AG04450 (cell line): ENCODE data around the gene ZNF264. TPM values are rescaled to one million over a fixed set of nuclear protein-coding genes. Genes with fewer than 3 reads are reported as not detected.

Source experiments
- CTCF ChIA-PET: fragments of 300-600, 350-600 bp; formaldehyde crosslinking; extraction: SDS; loops from one replicate; lab custom pipeline; 2022; ENCODE audit warnings: antibody characterized with exemption, inconsistent platforms; lab: Charles Lee
- POLR2A ChIA-PET: fragments of 350-600 bp; formaldehyde crosslinking; extraction: SDS; loops from one replicate; lab custom pipeline; 2021; ENCODE audit warnings: antibody characterized with exemption, inconsistent platforms; lab: Yijun Ruan, JAX
- DNase-seq: peaks from one replicate; pipeline ENCODE4 v3.0.0-alpha.2; 2011; ENCODE audit warnings: low read depth, low spot score
- H3K27ac ChIP-seq: one replicate; pipeline ENCODE4 v1.5.1; 2012; ENCODE audit warnings: low read depth, low read length, control low read depth
- H3K27me3 ChIP-seq: one replicate; pipeline ENCODE4 v1.6.0; 2012; ENCODE audit warnings: low read length; ENCODE audit not compliant: control insufficient read depth, insufficient read depth
- H3K4me3 ChIP-seq: 2 replicates; pipeline ENCODE4 v1.5.1; 2011; ENCODE audit warnings: mild to moderate bottlenecking, low read depth, low read length, control low read depth
- H3K9me3 ChIP-seq: 2 replicates; pipeline ENCODE4 v1.5.1; 2012; ENCODE audit warnings: low read length; ENCODE audit not compliant: control insufficient read depth, insufficient read depth
- CTCF ChIP-seq: IDR thresholded peaks from 2 replicates; pipeline ENCODE4 v1.5.1; 2011; ENCODE audit warnings: low read depth, low read length, control low read depth, inconsistent platforms
- polyA plus RNA-seq: library from polyadenylated mRNA; depleted of rRNA; stranded (reverse); fragments of >200 nt; gene quantifications from 2 replicates; pipeline ENCODE4 v1.2.3, GENCODE V29; 2011; rRNA removed
- small RNA-seq: library from RNA; depleted of rRNA; stranded (forward); fragments of <200 nt; gene quantifications from one replicate; pipeline ENCODE3, GENCODE V24; 2012; ENCODE audit warnings: low read depth; ENCODE audit not compliant: insufficient read length

Gene ZNF264
- polyA plus RNA-seq, 1 experiment: 7.1 TPM

DNA sequence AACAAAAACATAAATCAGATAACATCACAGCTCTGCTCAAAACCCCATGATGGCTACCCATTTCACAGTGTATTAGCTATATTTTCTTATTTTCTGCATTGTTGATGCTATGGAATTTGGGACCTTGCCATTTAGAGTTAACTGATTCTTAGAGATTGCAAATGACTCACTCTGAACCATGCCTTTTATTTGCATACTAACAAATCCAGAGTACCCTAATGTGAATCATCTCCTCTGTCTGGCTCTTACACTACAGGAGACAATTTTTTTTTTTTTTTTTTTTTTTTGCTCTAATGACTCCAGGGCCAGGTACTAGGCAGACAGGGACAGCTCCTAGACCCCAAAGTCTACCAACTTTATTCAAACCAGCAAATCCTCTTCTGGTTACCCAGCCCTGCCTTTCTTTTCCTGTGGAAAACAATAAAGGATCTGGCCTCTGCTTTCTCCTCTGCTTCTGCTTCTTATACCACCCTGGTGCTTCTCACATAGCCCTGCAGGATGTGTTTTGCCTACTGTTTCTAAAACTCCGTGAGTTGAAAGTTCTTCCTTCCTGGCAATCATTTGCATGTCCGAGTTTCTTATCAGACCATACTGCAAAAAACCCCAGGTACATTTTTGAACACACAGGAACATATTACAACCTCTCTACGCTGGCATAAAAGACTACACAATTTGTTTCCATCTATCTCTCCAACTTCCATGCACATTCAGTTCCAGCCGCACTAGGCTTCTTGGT, 78.4 kb downstream of the ZNF264 start:
- CTCF ChIA-PET: no interaction called here
- Histone ChIP-seq H3K27me3 (no peaks in the 10 kb centered on the region), H3K9me3 (no peaks in the 10 kb centered on the region), H3K27ac (peak overlapping the region; percentile 4), H3K4me3 (no peak overlapping the region)
- POLR2A ChIA-PET: interaction anchor here (0.6 kb wide), 1 partner anchor 78 kb away, joined by 3 read pairs; no protein-coding TSS in a partner anchor
- DNase-seq: peak; percentile 63
- no peak for TF ChIP-seq CTCF

GRCh38 chr19:57271280-57271679, 80.0 kb downstream of the ZNF264 start:
- POLR2A ChIA-PET: no interaction called here
- H3K27me3 ChIP-seq: no peaks in the 10 kb centered on the region
- H3K4me3 ChIP-seq: no peak overlapping the region
- TF ChIP-seq CTCF: no peak
- DNase-seq: no peak
- CTCF ChIA-PET: interaction anchor here (0.6 kb wide), 1 partner anchor 27 kb away, joined by 3 read pairs; no protein-coding TSS in a partner anchor
- H3K27ac ChIP-seq: no peak overlapping the region
- H3K9me3 ChIP-seq: no peaks in the 10 kb centered on the region

Small RNAs within 50 kb of the gene (small RNA-seq; reads per million reads assigned to genes)
- gene AC025588.3: not detected

Other genes with a start within 250 kb of the ZNF264 start
- not detected in 2 replicates for gene USP29, start 71.5 kb upstream of the ZNF264 start, polyA plus RNA-seq
- not detected in 2 replicates for gene ZIM3, start 46.3 kb upstream of the ZNF264 start, polyA plus RNA-seq
- not detected in 2 replicates for gene DUXA, start 24.0 kb upstream of the ZNF264 start, polyA plus RNA-seq
- 0.17 and 0.19 TPM in 2 replicates for gene AURKC, start 39.5 kb downstream of the ZNF264 start, polyA plus RNA-seq
- 6.1 and 6.3 TPM in 2 replicates for gene ZNF805, start 49.1 kb downstream of the ZNF264 start, polyA plus RNA-seq
- gene ZNF460, start 89.0 kb downstream of the ZNF264 start, polyA plus RNA-seq: 11.2 and 13.0 TPM in 2 replicates
- gene ZNF543, start 129.0 kb downstream of the ZNF264 start, polyA plus RNA-seq: 2.6 and 2.7 TPM in 2 replicates
- 7.1 and 7.8 TPM in 2 replicates for gene ZNF304, start 159.8 kb downstream of the ZNF264 start, polyA plus RNA-seq
- gene TRAPPC2B, start 172.1 kb downstream of the ZNF264 start, polyA plus RNA-seq: 16.5 and 19.6 TPM in 2 replicates
- gene ZNF547, start 172.1 kb downstream of the ZNF264 start, polyA plus RNA-seq: 3.3 and 3.7 TPM in 2 replicates
- gene ZNF548, start 198.4 kb downstream of the ZNF264 start, polyA plus RNA-seq: 12.7 and 14.2 TPM in 2 replicates
- 5.7 and 6.4 TPM in 2 replicates for gene ZNF17, start 219.7 kb downstream of the ZNF264 start, polyA plus RNA-seq
- 7.4 and 9.7 TPM in 2 replicates for gene ZNF749, start 243.8 kb downstream of the ZNF264 start, polyA plus RNA-seq